GM19023 (cell line): ENCODE results near the gene PBX2.
"Not testable (repeated sequence)": the region's sequence is repeated elsewhere in the genome, so short reads cannot be mapped to it uniquely, and the experiment has no call there.

Source experiments
- ATAC-seq: cut with Tn5 transposase; IDR thresholded peaks from one replicate; pipeline ENCODE4 v1.9.1; 2021; ENCODE audit warnings: mild to moderate bottlenecking, moderate library complexity; ENCODE audit not compliant: unreplicated experiment

PBX2 gene

DNA sequence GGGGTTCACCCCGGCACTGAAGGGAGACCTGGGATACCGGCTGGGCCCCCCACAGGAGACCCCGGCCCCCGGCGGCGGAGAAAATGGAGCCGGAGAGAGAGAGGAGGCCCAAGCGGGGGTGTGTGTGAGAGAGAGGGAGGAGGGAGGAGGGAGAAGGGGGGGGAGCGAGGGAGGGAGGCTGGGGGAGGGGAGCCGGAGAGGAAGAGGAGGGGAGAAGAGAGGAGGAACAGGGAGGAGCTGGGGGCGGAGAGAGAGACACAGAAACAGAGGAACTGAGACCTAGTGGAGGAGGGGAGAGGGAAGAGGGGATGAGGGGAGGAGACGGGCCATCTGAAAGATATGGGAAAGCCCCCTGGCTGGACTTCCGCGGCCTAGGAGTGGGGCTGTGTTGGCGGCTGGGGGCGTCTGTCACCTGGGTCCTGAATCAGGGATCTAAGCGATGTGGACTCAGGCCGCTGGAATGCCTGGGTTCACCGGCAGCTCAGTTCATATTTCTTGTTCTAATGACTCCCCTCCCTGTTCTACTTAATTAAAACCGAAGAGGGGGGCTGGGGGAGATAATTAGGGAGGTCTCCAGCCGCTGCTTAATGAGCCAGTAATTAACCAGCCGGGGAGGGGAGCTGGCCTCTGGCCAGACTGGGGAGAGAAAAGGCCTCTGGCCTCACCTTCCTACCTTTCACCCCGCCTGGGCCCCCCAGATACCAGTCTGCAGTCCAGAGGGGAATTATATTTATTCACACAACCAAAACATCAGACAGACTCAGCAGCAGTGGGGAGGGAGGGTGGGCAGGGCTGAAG, at the start of gene PBX2:
TSS of gene PBX2 (minus strand) at position 149 of the 798 bp plus-strand sequence. CDS start 287 bp downstream, outside the sequence.
- ATAC-seq, result peak; percentile 57

DNA sequence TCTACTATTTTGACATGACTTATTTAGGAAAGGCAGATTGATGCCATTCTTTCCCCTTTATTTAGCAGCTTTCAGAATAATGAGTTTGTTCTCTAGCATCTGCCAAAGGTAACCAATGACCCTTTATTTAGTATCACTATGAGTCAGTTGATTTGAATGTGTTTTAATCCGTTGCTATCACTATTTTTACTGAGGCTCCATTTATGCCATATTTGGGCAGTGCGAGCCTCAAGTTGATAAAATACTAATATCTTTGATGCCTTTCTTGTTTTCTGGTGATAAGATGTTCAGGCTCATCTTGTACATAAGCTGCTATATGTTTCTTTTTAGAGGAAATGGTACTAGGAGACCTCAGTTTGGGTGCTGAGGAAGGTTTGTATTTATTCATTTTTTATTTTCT, 49.5 kb upstream of the PBX2 start:
- no peak for ATAC-seq

DNA sequence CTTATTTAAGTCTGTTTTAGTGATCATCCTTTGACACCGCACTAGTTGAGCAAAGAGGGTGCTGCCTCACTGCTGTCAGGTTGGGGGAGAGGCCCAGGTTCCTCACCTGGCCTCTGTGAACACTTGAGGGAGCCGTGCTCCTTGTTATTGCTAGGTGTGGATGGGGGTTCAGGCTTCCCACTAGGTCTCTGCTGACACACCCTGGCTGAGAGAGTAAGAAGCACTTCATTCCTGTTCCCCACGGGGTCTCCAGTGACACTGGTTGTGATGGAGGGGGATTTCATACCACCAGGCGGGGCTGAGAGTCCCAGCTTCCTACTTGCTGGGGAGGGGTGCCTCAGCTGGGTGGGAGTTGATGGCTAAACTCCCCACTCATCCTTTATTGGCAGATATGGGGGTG, 44.9 kb upstream of the PBX2 start:
- ATAC-seq, result no peak

GRCh38 chr6:32226434-32226833, 36.4 kb upstream of the PBX2 start:
- no peak for ATAC-seq

DNA sequence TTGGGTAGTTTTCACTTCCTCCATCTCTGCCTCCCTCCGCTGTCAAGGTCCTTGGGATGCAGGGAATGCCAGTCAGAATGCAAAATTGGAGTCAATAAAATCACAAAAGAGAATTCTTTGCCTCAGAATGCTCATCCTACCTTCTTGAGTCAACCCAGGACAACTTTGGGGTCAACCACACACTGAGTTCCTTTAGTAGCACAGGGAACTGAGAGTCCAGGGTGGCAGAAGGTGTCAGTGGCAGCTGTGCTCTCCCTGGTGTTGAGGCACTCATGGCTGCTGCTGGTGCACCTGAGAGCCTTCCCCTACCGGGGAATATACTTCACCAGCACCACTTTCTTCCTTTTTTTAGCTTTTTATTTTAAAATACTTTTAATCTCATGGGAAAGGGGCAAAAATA, 34.7 kb upstream of the PBX2 start:
- ATAC-seq, result no peak

DNA sequence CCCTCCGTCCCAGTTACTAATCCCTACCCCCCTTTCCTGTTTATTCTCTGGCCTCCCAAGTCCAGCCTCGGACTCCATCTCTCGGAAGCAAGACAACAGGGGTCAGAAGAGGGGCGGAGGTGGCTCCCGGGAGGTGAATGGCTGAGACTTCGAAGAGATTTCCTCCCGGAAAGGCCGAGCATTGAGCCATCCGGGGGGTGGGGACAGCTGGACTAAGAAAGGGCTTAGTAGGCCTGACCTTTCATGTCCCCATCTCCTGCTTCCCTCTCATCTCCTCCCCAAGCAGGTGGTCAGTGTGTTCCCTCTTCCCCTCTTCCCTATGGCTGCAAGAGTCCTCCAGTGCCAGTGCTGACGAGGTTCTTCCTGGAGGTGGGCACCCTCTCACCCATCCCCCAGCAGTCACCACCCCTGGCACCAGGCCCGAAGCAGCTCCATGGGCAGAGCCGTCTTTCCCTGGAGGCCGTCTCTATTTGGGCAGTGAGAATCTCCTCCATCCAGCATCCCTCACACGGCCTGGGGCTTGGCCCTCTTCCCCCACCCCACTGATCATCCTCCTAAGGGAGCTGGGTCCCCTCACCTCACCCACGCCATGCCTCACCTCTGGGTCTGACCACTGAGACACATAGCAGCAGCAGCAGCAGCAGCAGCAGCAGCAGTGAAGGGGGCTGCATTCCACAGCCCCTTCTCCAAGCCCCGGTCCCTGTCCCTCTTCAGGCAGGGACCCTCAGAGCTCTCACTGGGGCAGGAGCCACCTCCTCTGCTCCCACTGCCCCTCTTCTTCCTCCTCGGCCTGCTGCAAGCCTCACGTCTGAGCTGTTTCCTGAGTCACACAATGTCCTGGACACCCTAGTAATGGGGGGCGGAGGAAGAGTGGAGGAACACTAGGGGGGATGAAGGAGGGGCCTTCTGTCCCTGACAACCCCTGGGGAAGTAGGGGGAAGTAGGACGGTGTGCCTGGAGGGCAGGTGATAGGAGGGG, 33.5 kb upstream of the PBX2 start, which contains the start of gene NOTCH4:
TSS of gene NOTCH4 (minus strand) at position 810 of the 978 bp plus-strand sequence. CDS start at position 671, 139 bp downstream.
- no peak for ATAC-seq

GRCh38 chr6:32222333-32223230, 32.6 kb upstream of the PBX2 start:
- ATAC-seq, result no peak

- ATAC-seq, result no peak
These were observed 30.0 kb upstream of the PBX2 start for GRCh38 chr6:32220021-32220420.

- ATAC-seq, result no peak
These were observed 28.2 kb upstream of the PBX2 start for GRCh38 chr6:32218167-32218566.

DNA sequence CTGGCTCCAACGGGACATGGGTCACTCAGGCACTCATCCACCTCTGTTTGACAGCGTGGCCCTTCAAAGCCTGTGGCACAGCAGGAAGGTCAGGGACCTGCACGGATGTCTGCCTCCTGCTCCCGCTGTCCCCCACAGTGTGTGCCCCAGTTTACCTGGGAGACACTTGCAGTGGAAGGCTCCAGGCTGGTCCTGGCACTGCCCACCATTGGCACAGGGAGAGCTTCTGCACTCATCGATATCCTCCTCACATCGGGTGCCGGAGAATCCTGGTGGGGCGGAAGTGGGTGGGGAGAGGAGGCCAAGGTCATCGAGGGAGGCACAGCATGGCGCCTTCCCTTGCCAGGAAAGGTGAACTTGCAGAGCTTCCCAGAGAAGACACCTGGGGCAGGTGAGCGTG, 27.0 kb upstream of the PBX2 start:
- no peak for ATAC-seq

DNA sequence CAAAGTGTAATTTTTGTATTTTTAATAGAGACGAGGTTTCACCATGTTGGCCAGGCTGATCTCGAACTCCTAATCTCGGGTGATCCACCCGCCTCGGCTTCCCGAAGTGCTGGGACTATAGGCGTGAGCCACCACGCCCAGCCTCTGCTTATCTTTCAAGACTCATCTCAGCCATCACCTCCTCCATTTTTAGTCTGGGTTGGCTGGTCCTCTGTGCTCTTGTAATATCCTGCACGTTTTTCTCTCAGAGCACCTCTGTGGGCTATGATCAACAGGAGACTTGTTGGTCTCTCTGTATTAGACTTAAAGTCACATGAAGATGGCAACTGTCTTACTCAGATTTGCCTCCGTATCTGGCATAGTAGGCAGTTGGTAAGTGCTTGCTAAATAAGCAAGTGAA, 26.3 kb upstream of the PBX2 start:
- ATAC-seq, result no peak

DNA sequence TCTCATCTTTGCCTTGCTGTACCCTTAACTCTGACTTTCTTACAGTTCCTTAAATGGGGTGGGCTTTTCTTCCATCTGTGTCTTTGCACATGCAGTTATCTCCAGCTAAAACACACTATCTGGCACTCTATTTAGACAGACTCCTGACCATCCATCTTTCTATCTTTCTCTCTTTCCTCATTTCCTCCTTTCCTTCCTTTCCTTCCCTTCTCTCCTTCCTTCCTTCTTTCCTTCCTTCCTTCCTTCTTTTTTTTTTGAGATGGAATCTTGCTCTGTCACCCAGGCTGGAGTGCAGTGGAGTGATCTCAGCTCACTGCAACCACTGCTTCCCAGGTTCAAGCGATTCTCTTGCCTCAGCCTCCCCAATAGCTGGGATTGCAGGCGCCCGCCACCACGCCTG, 25.6 kb upstream of the PBX2 start:
- ATAC-seq, result no peak

DNA sequence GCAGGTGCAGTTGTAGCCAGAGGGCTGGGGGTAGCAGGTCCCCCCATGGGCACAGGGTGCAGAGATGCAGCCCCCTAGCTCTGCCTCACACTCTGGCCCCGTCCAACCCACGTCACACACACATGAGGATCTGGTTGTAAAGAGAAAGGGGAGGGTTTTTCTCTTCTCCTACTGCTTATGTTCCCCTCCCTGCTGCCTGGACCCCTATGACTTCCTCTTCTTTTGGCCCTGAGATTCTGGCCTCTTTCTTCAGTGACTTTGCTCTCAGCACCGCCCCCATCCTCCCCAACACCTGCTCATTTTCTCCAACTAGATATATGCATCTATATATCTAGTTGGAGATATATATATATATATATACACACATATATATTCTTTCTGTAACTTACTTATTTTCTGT, 24.1 kb upstream of the PBX2 start:
- no peak for ATAC-seq

- ATAC-seq, result no peak
These were observed 23.6 kb upstream of the PBX2 start for GRCh38 chr6:32213649-32214048.

DNA sequence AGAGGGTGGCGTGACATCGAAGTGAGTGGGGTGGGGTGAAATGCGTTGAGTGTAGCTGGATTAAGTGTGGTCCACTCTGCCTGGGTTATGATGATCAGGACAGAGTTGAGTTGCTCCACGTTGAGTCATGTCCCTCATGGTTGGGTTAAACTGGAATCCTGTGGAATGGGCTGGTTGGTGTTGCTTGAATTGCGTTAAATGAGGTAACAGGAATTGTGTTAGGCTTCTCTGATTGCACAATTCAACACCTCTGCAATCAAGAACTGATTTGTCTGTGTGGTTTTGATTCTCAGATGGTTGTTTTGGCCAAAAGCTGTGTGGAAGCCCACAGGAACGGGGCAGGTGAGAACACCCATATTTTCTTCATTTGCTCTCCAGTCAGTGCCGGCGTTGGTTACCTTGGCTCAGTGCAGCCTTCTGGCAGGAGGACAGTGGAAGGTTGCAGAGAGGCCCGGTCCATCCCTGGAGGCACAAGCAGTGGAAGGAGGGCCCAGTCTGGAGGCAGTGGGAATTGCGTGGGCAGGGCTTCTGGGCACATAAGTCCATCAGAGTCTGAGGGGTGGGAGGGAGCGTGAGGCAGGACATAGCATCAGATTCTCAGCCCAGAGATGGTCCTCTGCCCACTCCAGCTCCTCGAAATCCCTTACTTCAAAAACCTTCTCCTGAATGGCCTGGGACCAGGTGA, 22.2 kb upstream of the PBX2 start:
- no peak for ATAC-seq

GRCh38 chr6:32211432-32211831, 21.4 kb upstream of the PBX2 start:
- not testable (repeated sequence) for ATAC-seq

DNA sequence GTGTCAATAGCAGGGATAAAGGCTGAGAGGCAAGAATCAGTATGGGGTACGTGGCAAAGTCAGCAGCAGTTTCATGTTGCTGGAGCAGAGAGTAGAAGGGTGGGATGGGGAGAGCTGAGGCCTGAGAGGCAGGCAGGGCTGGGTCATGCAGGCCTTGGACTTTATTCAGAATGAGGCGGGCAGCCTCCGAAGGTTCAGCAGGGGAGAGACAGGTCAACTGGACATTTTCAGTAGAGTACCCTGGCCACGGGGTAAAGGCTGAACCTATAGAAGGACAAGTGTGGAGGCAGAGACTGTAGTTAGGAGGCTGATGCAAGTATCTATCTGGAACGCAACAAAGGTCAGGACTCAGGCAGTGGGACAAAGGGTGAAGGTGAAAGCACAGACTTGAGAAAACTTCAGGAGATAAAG, 20.2 kb upstream of the PBX2 start:
- no peak for ATAC-seq

GRCh38 chr6:32208996-32209395, 19.0 kb upstream of the PBX2 start:
- no peak for ATAC-seq

GRCh38 chr6:32204268-32204715, 14.3 kb upstream of the PBX2 start:
- ATAC-seq, result no peak
